ENCODE measurements around the gene PVALB.

The PVALB gene

DNA sequence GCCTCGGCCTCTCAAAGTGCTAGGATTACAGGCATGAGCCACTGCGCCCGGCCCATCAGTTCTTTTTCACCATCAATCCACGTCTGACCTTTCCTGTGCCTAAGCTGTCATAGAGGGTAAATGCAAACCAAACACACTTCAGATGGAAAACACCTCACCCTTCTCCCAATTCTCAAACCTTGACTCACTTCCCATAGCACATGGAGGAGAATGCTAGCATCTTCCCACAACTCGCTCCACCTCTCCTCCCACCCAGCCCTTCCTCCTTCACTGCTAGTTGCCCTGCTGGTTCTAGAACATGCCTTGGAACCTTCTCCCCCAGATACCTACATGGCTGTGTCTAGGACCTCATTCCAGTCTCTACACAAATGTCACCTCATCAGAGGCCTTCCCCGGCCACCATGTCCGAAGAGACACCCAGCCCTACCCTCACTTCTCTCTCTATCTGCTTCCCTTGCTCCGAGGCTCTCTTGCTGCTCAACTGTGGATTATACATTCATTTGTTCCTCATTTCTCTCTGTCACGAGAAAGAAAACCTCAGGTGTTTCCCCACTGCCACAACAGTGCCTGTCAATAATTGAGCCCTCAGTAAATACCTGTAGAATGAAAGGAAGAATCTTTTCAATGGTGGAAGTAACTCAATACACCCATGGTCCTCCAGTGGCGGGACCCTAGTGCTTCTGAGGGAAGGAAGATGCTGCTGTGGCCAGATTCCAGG lies 22.7 kb upstream of the PVALB start:
- Histone ChIP-seq H3K27ac (ENCODE audit: low read depth, low read length) (no peak overlapping the region), H3K4me1 (ENCODE audit: insufficient read depth, low read length) (no peaks in the 10 kb centered on the region), H3K9me3 (ENCODE audit: low read length) (no peaks in the 10 kb centered on the region), H3K4me3 (ENCODE audit: low read depth in 1 of 2, low read length in 2 of 2) (no peak overlapping the region), H3K27me3 (ENCODE audit: control insufficient read depth in 1 of 2, insufficient read depth in 2 of 2, low read length in 2 of 2) (no peaks in the 10 kb centered on the region), H3K36me3 (ENCODE audit: insufficient read depth, low read length) (no peaks in the 10 kb centered on the region), H3K9ac (ENCODE audit: low read length) (no peak overlapping the region)

DNA sequence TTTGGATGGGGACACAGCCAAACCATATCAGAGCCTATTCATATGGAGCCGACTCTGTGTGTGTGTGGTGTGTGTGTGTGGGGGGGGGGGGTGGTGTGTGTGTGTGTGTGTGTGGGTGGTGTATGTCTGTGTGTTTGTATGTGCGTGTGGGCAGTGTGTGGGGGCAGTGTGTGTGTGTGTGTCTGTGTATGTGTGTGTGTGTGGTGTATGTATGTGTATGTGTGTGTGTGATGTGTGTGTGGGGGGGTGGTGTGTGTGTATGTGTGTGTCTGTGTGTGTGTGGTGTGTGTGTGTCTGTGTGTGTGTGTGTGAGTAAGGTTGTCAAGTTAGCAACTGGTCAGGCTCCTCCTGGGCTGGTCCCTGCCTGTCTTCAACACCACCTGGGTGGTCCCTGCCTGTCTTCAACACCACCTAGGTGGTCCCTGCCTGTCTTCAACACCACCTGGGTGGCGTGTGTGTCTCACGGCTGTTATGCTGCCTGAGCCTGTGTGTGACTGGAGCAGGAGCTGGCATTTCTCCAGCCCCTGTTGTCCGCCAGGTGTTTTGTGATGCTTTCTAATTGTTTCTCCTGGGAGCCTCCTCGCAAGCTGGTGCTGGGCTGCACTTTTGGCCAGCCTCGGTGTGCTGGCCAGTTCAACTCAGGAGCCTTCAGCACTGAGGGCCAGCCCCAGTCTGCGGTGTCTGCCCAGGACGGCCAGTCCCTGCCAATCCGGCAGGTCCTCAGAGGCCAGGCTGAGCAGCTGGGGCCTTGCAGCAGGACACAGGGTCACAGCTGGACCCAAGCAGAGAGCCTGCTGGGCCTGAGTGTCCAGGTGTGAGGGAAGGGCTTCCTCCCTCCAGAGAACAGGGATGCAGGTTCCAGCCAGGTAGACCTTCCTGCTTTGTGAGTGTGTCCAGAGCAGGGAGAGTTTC lies 21.5 kb upstream of the PVALB start:
- H3K4me3 ChIP-seq (ENCODE audit: low read depth in 1 of 2, low read length in 2 of 2), result no peak overlapping the region
- no peak overlapping the region for H3K27ac ChIP-seq (ENCODE audit: low read depth, low read length)
- no peak overlapping the region for H3K9ac ChIP-seq (ENCODE audit: low read length)
- no peaks in the 10 kb centered on the region for H3K9me3 ChIP-seq (ENCODE audit: low read length)
- no peaks in the 10 kb centered on the region for H3K4me1 ChIP-seq (ENCODE audit: insufficient read depth, low read length)
- no peaks in the 10 kb centered on the region for H3K36me3 ChIP-seq (ENCODE audit: insufficient read depth, low read length)
- H3K27me3 ChIP-seq (ENCODE audit: control insufficient read depth in 1 of 2, insufficient read depth in 2 of 2, low read length in 2 of 2), result no peaks in the 10 kb centered on the region

DNA sequence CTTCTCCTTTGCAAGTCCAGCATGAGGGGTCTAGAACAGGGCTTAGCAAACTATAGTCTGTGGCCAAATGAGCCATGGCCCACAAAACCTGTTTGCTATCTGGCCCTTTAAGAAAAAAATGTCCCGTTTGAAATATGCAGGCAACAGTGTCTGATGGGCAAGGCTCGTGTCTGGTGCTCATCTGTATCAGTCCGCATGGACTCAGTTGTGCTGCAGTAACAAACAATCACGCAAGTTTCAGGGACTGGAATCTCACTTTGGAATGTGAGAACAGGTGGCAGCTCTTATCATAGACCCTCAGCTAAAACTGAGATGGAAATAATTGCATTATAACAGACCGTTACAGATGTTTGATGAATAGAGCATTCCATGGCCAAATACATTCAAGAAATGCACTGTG lies 19.1 kb upstream of the PVALB start:
- Histone ChIP-seq H3K36me3 (ENCODE audit: insufficient read depth, low read length) (no peaks in the 10 kb centered on the region), H3K4me3 (ENCODE audit: low read depth in 1 of 2, low read length in 2 of 2) (no peak overlapping the region), H3K27ac (ENCODE audit: low read depth, low read length) (no peak overlapping the region), H3K9ac (ENCODE audit: low read length) (no peak overlapping the region), H3K27me3 (ENCODE audit: control insufficient read depth in 1 of 2, insufficient read depth in 2 of 2, low read length in 2 of 2) (no peaks in the 10 kb centered on the region), H3K9me3 (ENCODE audit: low read length) (no peaks in the 10 kb centered on the region), H3K4me1 (ENCODE audit: insufficient read depth, low read length) (no peaks in the 10 kb centered on the region)

DNA sequence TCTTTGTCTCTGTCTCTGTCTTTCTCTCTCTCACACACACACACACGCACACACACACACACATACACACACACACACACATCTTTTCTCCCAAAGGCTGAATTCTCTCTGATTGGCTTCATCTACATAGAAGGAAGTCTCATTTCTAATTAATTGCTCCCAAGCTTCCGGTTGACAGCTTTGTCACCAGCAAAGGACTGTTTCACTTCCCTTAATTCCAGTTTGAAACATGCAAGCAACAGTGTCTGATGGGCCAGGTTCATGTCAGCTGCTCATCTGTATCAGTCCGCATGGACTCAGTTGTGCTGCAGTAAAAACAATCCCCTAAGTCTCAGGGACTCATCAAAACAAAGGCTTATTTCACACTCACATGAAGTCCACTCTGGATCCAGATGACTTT lies 16.2 kb upstream of the PVALB start:
- H3K9ac ChIP-seq (ENCODE audit: low read length), result no peak overlapping the region
- no peaks in the 10 kb centered on the region for H3K27me3 ChIP-seq (ENCODE audit: control insufficient read depth in 1 of 2, insufficient read depth in 2 of 2, low read length in 2 of 2)
- no peaks in the 10 kb centered on the region for H3K9me3 ChIP-seq (ENCODE audit: low read length)
- no peak overlapping the region for H3K4me3 ChIP-seq (ENCODE audit: low read depth in 1 of 2, low read length in 2 of 2)
- H3K27ac ChIP-seq (ENCODE audit: low read depth, low read length), result no peak overlapping the region
- no peaks in the 10 kb centered on the region for H3K4me1 ChIP-seq (ENCODE audit: insufficient read depth, low read length)
- H3K36me3 ChIP-seq (ENCODE audit: insufficient read depth, low read length), result no peaks in the 10 kb centered on the region

DNA sequence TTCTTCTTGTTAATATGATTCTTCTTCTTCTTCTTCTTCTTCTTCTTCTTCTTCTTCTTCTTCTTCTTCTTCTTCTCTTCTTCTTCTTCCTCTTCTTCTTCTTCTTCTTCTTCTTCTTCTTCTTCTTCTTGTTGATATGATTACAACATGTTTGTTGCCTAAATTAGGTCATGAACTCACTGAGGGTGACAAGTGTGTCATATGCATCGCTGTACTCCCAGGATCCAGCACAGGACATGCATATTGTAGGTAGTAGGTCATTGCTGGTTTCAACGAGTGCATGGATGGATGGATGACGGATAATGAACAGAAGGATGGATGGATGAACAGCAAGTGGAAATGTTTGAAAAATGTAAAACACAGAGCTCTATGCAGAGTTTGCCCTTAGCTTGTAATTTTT lies 14.9 kb upstream of the PVALB start:
- Histone ChIP-seq H3K9me3 (ENCODE audit: low read length) (no peaks in the 10 kb centered on the region), H3K27ac (ENCODE audit: low read depth, low read length) (no peak overlapping the region), H3K9ac (ENCODE audit: low read length) (no peak overlapping the region), H3K4me1 (ENCODE audit: insufficient read depth, low read length) (peaks cover under 1% of the 10 kb centered on the region), H3K27me3 (ENCODE audit: control insufficient read depth in 1 of 2, insufficient read depth in 2 of 2, low read length in 2 of 2) (no peaks in the 10 kb centered on the region), H3K36me3 (ENCODE audit: insufficient read depth, low read length) (no peaks in the 10 kb centered on the region), H3K4me3 (ENCODE audit: low read depth in 1 of 2, low read length in 2 of 2) (no peak overlapping the region)

DNA sequence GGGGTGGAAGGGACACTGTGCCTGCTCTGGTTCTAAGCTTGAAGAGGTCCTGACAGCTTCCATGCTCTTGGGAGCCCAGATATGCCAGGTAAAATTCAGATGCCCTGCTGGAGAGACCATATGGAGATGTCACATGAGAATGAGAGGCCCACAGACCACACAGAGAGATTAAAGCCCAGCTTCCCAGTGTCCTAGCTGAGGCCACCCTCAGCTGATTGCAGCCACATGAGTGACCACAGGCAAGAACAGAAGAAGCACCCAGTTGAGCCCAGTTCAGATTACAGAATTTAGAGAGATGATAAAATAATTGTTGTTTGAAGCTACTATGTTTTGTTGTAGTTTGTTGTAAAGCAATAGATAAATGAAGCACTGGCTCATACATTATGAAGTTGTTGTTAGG lies 14.4 kb upstream of the PVALB start:
- H3K27me3 ChIP-seq (ENCODE audit: control insufficient read depth in 1 of 2, insufficient read depth in 2 of 2, low read length in 2 of 2), result no peaks in the 10 kb centered on the region

DNA sequence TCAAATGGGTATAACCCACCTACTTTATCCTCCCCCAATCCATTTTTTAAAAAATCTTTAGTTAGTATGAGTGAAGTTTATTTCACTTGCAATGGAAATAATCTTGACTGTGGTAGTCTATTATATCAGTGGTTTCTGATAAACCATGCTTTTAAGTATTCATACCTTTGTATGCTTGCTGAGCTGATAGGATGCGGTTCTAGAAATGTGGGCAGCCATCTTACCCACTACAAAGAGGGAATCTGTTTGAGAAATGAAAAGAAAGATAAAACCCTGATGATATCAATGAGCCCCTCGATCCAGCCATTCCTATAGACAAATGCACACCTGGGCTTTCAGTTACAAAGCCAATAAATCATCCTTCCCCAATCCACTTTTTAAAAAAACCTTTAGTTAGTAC lies 13.8 kb upstream of the PVALB start:
- Histone ChIP-seq H3K9ac (ENCODE audit: low read length) (no peak overlapping the region), H3K27me3 (ENCODE audit: control insufficient read depth in 1 of 2, insufficient read depth in 2 of 2, low read length in 2 of 2) (no peaks in the 10 kb centered on the region), H3K36me3 (ENCODE audit: insufficient read depth, low read length) (no peaks in the 10 kb centered on the region), H3K4me3 (ENCODE audit: low read depth in 1 of 2, low read length in 2 of 2) (no peak overlapping the region), H3K4me1 (ENCODE audit: insufficient read depth, low read length) (peaks cover 8% of the 10 kb centered on the region), H3K9me3 (ENCODE audit: low read length) (no peaks in the 10 kb centered on the region), H3K27ac (ENCODE audit: low read depth, low read length) (no peak overlapping the region)

More for the DNA sequence above, 14.4 kb upstream of the PVALB start:
- Histone ChIP-seq H3K9me3 (ENCODE audit: low read length) (no peaks in the 10 kb centered on the region), H3K9ac (ENCODE audit: low read length) (no peak overlapping the region), H3K4me3 (ENCODE audit: low read depth in 1 of 2, low read length in 2 of 2) (no peak overlapping the region), H3K36me3 (ENCODE audit: insufficient read depth, low read length) (no peaks in the 10 kb centered on the region), H3K27ac (ENCODE audit: low read depth, low read length) (no peak overlapping the region), H3K4me1 (ENCODE audit: insufficient read depth, low read length) (peaks cover 6% of the 10 kb centered on the region)

DNA sequence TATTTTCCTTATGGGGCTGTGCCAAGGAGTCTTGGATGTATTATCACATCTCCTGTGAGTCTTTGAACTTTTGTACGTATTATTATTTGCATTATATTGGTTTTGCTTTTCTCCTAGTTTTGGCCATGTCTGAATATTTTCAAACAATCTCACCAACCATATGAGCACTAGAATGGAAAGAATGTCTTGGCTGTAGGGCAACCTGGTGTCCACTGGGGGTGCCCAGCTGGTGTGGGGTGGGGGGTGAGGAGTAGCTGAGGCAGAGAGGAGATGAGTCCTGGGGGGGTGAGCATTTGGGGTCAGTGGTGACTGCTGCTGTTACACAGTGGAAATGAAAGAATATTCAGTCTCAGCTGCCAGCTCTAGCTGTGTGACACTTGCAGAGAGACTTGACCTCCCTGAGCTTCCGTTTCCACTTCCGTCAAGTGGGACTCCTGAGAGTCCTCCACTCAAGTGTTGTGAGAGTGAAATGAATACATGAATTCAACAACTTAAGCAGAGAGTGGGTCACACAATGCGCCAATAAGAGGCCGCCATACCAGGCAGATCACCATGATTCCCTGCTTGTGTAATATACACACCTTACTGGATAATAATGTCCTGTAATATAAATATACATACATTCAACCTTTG lies 12.7 kb upstream of the PVALB start:
- H3K4me3 ChIP-seq (ENCODE audit: low read depth in 1 of 2, low read length in 2 of 2), result no peak overlapping the region
- peaks cover 8% of the 10 kb centered on the region for H3K4me1 ChIP-seq (ENCODE audit: insufficient read depth, low read length)
- H3K27ac ChIP-seq (ENCODE audit: low read depth, low read length), result no peak overlapping the region
- H3K36me3 ChIP-seq (ENCODE audit: insufficient read depth, low read length), result no peaks in the 10 kb centered on the region
- H3K9ac ChIP-seq (ENCODE audit: low read length), result no peak overlapping the region
- no peaks in the 10 kb centered on the region for H3K9me3 ChIP-seq (ENCODE audit: low read length)
- no peaks in the 10 kb centered on the region for H3K27me3 ChIP-seq (ENCODE audit: control insufficient read depth in 1 of 2, insufficient read depth in 2 of 2, low read length in 2 of 2)

DNA sequence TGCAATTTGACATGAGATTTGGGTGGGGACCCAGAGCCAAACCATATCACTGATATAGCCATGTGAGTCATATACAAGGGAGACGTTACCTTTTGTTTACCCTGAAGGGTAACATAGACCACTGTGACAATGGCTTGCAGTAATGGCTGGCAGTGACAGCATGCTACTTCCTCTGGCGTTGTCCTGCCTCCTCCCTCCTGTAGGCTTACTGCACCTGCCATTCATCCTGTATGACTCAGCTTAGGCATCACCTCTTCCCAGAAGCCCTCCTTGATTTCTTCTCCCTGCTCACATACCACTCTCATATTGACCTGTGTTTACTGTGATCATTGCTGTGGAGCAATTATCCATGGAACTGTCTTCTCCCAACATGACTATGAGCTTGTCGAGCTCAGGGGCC lies 12.0 kb upstream of the PVALB start:
- Histone ChIP-seq H3K27me3 (ENCODE audit: control insufficient read depth in 1 of 2, insufficient read depth in 2 of 2, low read length in 2 of 2) (no peaks in the 10 kb centered on the region), H3K4me1 (ENCODE audit: insufficient read depth, low read length) (peaks cover 8% of the 10 kb centered on the region), H3K4me3 (ENCODE audit: low read depth in 1 of 2, low read length in 2 of 2) (no peak overlapping the region), H3K27ac (ENCODE audit: low read depth, low read length) (no peak overlapping the region), H3K9ac (ENCODE audit: low read length) (no peak overlapping the region), H3K36me3 (ENCODE audit: insufficient read depth, low read length) (no peaks in the 10 kb centered on the region), H3K9me3 (ENCODE audit: low read length) (no peaks in the 10 kb centered on the region)

DNA sequence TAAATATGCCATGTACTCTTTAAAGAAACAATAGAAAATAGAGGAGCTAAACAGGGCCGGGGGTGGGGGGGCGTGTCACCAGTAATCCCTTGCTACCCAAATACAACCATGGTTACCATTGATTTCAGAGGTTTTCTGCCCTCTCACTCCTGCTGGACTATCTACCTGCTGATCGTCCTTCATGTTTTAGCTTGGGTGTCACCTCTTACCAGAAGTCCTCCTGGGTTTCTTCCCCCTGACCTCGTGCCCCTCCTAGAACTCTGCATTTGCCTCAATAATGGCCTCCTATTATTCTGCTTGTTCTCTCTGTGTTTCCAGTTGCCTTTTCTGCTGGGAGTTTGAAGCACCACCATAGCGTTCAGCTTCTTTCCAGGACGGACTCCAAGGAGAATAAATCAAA lies 9.4 kb upstream of the PVALB start:
- H3K9ac ChIP-seq (ENCODE audit: low read length), result no peak overlapping the region
- H3K36me3 ChIP-seq (ENCODE audit: insufficient read depth, low read length), result no peaks in the 10 kb centered on the region
- H3K27me3 ChIP-seq (ENCODE audit: control insufficient read depth in 1 of 2, insufficient read depth in 2 of 2, low read length in 2 of 2), result no peaks in the 10 kb centered on the region
- no peak overlapping the region for H3K4me3 ChIP-seq (ENCODE audit: low read depth in 1 of 2, low read length in 2 of 2)
- no peak overlapping the region for H3K27ac ChIP-seq (ENCODE audit: low read depth, low read length)
- peaks cover 8% of the 10 kb centered on the region for H3K4me1 ChIP-seq (ENCODE audit: insufficient read depth, low read length)
- H3K9me3 ChIP-seq (ENCODE audit: low read length), result no peaks in the 10 kb centered on the region

DNA sequence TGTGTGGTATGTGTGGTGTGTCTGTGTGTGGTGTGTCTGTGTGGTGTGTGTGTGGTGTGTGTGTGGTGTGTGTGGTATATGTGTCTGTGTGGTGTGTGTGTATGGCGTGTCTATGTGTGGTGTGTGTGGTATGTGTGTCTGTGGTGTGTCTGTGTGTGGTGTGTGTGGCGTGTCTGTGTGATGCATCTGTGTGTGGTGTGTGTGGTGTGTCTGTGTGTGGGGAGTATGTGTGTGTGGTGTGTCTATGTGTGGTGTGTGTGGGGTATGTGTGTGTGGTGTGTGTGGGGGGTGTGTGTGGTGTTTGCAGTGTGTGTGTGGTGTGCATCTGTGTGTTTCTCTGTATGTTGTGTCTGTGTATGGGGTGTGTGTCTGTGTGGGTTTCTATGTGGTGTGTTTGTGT lies 7.8 kb upstream of the PVALB start:
- no peak overlapping the region for H3K27ac ChIP-seq (ENCODE audit: low read depth, low read length)
- H3K36me3 ChIP-seq (ENCODE audit: insufficient read depth, low read length), result no peaks in the 10 kb centered on the region
- H3K9me3 ChIP-seq (ENCODE audit: low read length), result no peaks in the 10 kb centered on the region
- H3K9ac ChIP-seq (ENCODE audit: low read length), result no peak overlapping the region
- peaks cover 0 to 10% of the 10 kb centered on the region in 2 donors for H3K27me3 ChIP-seq (ENCODE audit: control insufficient read depth in 1 of 2, insufficient read depth in 2 of 2, low read length in 2 of 2)
- H3K4me1 ChIP-seq (ENCODE audit: insufficient read depth, low read length), result peaks cover 8% of the 10 kb centered on the region
- H3K4me3 ChIP-seq (ENCODE audit: low read depth in 1 of 2, low read length in 2 of 2), result no peak overlapping the region
